GM19452 (cell line): ENCODE data around the gene PER1.

Experiments used
- ATAC-seq: cut with Tn5 transposase; IDR thresholded peaks from one replicate; pipeline ENCODE4 v1.9.1; 2021; ENCODE audit not compliant: unreplicated experiment

The PER1 gene, protein sequence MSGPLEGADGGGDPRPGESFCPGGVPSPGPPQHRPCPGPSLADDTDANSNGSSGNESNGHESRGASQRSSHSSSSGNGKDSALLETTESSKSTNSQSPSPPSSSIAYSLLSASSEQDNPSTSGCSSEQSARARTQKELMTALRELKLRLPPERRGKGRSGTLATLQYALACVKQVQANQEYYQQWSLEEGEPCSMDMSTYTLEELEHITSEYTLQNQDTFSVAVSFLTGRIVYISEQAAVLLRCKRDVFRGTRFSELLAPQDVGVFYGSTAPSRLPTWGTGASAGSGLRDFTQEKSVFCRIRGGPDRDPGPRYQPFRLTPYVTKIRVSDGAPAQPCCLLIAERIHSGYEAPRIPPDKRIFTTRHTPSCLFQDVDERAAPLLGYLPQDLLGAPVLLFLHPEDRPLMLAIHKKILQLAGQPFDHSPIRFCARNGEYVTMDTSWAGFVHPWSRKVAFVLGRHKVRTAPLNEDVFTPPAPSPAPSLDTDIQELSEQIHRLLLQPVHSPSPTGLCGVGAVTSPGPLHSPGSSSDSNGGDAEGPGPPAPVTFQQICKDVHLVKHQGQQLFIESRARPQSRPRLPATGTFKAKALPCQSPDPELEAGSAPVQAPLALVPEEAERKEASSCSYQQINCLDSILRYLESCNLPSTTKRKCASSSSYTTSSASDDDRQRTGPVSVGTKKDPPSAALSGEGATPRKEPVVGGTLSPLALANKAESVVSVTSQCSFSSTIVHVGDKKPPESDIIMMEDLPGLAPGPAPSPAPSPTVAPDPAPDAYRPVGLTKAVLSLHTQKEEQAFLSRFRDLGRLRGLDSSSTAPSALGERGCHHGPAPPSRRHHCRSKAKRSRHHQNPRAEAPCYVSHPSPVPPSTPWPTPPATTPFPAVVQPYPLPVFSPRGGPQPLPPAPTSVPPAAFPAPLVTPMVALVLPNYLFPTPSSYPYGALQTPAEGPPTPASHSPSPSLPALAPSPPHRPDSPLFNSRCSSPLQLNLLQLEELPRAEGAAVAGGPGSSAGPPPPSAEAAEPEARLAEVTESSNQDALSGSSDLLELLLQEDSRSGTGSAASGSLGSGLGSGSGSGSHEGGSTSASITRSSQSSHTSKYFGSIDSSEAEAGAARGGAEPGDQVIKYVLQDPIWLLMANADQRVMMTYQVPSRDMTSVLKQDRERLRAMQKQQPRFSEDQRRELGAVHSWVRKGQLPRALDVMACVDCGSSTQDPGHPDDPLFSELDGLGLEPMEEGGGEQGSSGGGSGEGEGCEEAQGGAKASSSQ (N-terminal part only)

DNA sequence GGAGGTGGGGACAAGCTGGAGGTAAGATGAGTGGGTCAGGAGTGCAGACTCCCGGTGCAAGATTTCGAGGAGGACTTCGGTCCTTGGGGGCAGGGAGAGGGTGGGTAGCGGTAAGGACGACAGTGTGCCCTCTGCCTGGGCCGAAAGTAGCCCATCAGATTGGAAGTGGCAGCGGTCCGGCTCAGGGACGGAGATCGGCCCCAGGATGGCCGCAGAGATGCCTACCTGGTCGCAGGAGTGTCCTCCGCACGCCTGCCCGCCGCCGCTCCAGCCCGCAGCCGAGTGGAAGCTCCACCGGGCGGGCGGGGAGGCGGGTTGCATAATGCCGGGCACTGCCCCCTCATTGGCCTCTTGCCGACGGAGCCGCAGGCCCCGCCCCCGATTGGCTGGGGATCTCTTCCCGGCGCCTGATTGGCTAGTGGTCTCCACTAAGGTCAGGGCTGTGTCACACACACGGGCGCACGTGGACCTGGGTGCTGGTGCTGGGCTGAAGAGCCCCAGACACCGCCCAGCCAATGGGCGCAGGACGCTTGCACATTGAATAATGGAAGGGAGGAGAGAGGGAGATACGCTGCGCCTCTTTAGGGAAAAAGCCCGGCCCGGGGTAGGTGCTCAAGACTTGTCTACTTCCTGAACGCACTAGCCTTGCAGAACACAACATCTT, at the start of gene PER1:
Gene PER1 (minus strand): TSS at position 293 of the 664 bp plus-strand sequence. CDS start 1,698 bp downstream, outside the sequence.
- no peak for ATAC-seq

DNA sequence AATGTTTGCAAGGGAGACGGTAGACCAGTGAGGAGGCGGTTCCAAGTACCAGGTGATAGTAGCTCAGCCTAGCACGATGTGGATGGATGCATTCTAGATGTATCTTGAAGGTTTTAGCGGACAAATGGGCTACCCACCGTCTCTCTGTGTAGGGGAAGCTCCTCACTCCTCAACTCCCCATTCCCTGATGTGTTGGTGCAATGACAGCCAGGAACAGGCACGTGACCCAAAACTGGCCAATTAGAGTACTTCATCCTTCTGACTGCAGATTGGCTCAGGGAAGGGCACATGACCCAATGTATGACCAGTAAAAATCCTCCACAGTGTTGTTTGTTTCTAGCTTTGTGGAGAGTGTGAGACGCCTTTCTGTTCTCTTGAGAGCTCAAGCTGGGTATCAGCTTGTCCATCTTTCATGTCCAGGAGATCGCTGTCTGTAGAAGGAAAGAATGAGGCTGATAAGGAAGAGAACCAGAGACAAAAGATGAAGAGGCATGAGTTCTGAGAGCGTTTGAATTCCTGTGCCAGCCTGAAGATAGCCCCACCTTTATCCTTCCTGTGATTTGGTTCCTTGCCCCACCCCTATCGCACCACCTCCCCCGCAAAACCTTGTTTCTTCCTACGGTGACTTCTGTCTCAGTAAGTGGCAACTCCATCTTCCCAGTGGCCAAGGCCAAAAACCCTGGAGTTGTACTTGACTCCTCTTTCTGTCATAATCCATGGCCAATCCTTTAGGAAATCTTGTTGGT, 40.0 kb upstream of the PER1 start:
- ATAC-seq, result no peak

DNA sequence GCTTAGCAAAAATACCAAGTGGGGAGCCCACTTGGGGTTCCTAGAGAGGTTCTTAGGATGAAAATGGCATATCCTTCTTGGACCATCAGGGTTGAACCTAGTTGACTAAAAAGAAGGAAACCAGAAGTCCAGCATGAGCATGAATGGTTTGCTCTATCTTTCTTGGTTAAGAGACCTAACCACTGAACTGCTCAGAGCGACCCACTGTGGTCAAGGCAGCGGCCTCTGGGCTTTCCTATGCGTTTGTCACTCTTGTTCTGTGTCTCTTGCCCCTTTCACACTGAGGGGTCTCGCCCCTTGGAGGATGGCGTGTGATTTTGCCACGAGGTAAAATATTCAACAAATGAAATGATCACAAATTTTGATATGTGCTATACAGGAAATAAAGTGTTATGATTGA, 38.3 kb upstream of the PER1 start:
- no peak for ATAC-seq

DNA sequence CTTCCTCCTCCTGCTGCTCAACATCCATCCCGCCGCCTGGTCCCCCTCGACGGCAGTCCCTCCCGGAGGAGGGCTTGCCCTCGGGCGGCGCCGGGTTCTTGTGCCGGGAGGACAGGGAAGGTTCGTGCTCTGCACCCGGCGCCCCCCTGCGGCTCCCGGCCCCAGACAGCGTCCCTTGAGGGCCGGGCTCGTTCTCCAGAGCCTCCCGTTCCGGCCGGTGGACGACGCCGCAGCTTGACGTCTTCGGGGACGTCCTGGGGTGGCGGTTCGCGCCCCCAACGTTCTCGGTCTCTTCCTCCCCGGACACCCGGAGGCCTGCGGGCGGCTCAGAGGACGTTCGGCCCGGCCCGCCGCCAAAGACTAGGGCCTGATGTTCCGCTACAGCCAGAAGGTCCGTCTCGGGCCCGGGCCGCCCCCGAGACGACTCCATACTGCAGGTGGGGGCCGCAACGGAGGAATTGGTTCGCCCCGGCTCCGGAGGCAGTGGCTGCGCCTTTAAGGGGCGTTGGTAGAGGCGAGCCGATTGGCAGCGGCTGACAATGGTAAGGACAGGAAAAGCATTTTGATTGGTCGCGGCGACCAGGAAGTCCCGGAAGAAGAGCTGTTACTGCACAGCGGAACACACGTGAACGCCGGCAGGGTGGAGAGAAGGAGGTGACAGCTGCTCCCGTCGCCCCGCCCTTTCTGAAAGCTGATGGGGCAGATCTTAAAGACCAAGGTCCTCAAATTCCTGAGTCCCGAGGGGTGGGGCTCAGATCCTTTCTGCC, 37.7 kb upstream of the PER1 start, which contains the start of gene BORCS6:
Gene BORCS6 (minus strand): TSS at position 470 of the 767 bp plus-strand sequence. CDS start 40 bp downstream, at position 430.
- peak; percentile 38 for ATAC-seq

DNA sequence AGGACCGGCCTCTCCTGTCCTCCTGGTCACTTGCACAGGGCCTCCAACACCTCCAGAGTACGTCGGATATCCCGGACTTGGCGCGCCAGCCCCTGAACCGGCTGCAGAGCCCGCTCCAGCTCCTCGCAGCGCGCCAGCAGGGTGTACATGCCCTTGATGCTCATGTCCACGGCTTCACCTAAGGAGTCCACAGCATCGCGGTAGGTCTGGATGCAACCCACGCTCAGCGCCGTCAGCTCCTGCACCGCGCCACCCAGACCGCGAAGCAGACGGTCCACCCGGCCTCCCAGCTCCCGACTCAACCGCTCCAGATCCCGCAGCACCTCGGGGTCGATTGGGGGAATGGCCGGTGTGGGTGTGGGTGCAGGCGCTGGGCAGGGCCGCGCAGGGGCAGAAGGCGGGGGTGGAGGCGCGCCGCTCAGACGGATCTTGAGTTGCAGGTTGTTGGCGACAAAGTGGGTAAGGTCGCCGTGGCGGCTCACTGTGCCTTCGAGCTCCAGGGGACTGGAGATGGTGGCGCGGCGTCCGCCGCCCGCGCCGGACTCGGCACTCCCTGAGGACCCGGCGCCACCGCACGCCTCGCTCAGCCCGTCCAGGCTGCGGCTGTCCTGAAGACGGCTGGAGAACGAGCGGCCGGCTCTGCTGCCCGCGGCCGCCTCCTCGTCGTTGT, 37.0 kb upstream of the PER1 start:
- ATAC-seq, result peak; percentile 0

DNA sequence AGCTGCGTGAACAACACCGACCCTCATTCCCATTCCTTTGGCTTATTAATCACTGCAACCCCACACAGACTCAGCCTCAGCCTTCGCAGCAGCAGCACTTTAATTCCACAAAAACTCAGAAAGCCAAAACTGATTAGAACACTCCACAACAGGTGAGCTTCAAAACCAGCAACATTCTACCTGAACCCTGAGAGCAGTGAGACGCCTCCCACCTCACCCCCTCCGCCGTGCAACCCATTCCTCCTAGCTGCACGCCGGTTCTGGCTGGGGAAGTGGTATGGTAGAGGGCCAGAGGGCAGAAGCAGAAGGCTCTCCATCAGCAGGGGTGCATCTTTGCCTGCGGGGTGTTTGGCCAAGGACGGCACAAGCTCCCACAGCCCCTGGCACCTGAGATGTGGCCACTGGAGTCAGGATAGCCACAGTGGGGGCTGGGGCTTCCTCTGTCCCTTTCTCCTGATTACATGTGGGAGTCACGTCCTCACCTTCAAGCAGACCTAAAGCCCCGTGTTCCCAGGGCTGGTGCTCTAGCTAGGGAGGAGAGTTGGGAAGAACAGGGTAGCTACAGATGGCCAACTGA, 36.1 kb upstream of the PER1 start:
- no peak for ATAC-seq

DNA sequence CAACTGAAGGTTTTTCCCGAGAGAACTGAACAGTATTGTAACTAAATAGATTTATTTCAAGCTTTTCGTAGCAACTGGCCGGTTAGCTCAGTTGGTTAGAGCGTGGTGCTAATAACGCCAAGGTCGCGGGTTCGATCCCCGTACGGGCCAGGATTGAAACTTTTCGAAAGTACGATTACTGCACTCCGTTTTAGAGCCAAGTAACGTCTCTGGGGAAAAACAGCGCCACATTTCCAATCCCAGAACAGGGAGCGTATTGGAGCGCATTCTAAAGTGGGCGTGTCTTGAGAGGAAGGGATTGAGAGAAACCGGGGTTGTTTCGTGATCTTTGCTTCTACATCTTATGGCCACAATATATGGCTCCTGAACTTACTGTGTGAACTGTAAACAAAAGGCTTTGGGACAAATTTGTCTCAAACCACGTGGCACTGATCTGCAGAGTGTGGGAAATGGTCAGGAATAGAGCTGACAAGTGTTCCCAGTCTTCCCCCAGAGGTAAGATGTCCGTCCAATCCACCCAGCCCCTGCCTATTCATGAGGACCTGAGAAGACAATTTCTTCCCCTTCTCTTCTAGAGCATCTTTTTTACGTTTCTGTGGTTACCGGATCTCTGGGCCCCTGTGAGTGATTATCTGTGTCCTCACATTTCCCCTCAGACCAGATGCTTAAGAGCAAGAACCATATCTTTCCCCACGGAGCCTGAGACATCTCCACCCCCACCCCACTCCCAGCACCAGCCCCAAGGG, 35.5 kb upstream of the PER1 start:
- ATAC-seq, result peak; percentile 28

DNA sequence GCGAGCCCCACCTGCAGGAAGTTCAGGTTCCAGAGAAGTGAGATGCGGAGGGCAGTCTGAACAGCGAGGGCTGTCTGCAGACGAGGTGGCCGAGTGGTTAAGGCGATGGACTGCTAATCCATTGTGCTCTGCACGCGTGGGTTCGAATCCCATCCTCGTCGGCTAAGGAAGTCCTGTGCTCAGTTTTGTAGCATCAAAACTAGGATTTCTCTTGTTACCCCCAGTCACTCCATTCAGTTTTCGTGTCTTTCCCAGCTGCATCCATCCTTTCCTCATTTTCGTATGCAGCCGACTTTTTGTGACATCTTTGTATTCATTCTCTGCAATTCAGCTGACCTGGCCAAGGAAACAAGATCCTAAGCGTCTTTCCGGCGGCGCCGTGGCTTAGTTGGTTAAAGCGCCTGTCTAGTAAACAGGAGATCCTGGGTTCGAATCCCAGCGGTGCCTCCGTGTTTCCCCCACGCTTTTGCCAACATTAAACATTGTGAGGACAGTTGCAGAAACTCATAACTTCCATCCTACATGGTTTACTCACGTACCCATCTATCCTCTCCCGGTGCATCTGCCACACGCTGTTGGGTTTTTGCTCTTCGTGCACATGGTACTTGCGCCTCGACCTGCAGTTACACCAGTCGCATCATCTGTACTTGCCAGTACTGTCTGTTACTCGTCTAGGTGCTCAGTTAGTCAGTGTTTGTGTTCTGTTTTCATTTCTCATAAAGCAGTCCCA, 34.7 kb upstream of the PER1 start:
- ATAC-seq, result peak; percentile 27

DNA sequence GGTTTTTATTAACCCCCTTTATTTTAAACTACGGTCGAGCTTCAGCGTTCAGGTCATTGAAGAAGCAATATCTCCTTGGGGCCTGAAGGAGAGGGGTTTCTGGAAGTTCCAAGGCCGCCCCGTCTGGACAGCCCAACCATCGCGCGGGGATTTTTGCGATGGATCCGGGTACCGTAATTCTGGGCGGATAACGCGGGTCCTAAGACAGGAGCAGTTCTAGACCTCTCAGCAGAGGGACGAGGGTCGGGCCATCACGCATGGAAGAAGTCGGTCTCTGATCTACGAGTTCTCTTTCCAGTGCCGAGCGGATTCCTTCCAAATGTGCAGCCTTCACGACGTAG, 34.2 kb upstream of the PER1 start:
- no peak for ATAC-seq

DNA sequence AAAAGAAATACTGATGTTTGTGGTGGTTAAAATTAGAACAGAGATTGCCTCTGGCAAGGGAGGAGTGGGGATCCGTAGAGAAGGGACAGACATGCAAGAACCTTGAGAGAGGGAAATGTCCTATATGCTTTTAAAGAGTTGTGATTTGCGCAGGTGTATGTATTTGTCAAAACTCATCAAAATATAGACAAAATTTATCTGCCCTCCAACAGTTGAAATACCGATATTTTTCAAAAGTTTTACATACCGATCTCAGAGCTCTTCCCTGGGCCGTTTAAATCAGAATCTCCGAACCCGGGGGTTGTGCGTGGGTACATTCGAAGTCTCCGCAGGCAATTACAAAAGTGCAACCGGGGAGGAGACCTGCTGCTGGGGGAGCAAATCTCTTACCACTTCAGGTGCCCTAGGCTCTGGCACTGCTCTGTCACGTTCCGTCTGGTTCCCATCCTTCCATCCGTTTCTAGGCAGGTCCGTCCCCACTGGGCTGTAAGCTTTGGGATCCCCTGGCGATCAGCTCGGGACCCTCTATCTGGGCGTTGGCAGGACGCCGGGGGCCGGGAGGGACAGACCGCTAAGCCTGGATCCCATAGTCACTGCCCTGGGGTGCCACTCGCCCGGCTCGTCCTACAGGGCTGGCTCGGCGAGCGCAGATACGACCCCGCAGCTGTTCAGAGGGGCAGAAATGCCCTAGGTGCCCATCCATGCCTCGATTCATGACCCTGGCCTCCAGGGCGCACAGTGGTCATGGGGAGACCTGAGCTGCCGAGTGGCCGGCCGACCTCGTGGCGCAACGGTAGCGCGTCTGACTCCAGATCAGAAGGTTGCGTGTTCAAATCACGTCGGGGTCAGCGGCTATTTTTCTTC, 33.6 kb upstream of the PER1 start:
- no peak for ATAC-seq

DNA sequence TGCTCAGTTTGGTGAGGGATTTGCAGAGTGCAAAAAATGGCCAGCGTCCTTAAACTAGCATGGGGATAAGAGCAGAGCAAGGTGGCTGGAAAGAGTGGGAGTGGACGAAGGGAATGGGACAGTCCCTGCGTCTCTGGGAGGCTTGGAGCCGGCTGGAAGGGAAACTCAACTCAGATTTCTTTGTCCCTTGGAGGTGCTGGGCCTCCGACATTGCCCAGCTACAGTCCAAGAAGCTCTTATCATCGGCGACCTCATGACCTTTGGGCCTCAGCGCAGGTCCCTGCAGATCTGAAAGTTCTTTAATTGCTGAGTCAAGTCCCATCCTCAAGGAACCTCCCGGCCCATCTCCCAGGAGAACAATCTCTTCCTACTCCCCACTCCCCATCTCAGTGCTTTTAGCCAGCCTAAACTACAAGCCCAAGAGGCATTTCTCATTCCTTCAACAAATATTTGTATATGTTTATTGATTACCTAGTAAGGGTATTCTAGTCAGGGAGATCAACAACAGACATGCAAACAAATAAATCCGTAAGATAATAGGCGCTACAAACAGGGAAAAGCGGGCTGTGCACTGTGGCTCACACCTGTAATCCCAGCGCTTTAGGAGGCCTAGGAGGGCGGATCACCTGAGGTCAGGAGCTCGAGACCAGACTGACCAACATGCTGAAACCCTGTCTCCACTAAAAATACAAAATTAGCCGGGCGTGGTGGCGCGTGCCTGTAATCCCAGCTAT, 25.0 kb upstream of the PER1 start:
- no peak for ATAC-seq

DNA sequence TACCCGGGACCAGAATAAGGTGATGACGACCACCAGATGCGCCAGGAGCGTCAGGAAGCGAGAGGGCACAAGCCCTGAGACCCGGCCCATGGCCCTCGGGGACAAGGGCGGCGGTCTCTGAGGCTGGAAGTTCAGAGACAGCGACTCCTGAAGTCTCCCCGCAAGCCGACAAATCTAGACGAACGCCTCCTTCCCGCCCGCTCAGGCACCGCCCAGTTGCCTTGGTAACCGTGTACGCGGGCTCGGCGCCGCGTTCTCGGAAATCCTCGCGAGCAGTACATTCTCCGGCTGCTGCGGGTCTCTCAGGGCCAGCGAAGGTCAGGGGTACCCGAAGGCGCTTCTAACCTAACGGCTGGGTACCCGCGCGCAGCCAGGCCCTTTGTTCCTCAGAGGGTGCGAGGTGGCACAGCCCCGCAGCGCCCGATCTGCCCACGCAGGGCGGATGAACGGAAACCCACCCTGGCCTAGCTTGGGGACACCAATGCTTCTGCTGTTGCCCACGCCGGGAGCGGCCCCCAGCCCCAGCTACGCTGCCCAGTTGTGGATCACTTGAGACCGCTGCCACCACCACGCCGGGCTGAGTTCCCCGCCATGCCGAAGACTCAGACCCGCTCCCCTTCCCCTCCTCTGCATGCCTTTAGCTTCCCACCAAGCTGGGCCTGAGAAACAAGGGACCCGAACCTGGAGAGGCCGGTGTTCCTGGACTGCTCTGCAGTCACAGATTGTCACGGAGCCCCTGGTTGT, 24.2 kb upstream of the PER1 start, which contains the start of gene TMEM107:
Gene TMEM107 (minus strand): TSS at position 184 of the 744 bp plus-strand sequence. CDS start 94 bp downstream, at position 90.
- ATAC-seq, result no peak

DNA sequence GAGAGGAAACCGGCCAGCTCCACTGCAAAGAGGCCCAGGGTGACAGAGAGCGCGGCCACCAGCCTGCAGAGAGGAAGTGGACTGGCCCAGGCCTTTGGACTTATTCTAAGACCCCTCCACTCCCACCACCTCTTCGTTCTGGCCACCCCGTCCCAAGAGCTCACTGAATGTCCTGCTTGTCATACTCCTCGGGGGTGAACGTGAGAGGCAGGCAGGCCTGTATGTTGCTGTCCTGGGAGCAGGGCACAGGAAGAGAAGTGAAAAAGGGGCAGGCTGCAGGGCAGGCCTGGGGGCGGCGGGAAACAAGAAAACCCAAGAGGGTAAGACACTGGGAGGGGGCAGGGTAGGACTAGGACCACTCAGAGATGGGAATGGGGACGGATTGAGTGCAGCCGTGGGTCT, 23.6 kb upstream of the PER1 start:
- ATAC-seq, result no peak

DNA sequence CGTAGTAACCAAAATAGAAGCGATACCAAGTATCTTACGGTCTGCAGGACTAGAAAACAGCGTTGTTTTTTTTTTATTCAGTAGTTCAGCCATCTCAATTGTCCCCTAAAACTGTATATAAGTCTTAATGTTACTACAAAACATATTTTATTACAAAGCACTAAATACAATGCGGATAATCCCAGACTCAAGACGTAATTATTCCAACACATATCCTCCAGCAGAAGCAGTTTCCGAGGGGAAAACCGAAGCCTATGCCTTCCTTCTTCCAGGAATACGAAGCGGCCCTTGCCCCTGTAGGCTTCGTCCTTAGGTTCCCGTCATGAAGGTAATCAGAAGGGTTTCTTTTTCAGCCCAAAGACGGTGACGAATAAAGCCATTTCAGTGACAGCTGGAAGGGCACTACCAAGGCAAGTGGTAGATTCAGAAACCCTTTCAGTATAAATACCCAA, 21.7 kb upstream of the PER1 start:
- no peak for ATAC-seq
